IMR-90 (cell line): ENCODE measurements around the gene EID1. TPM values are rescaled to one million over a fixed set of nuclear protein-coding genes. Genes with fewer than 3 reads are reported as not detected.

Source experiments
- ATAC-seq: fragments of 200-7000 bp; cut with Tn5 transposase; 2 replicates; pipeline ENCODE4 v1.9.1; 2020; ENCODE audit warnings: low read depth, mild to moderate bottlenecking, moderate library complexity
- BruUV-seq: library from RNA; stranded (reverse); fragments of 400-500 nt; replicated peaks from 2 replicates; lab custom pipeline; 2021; lab: Mats Ljungman, UMichigan
- CTCF ChIA-PET: fragments of 300-600 bp; formaldehyde crosslinking; extraction: SDS; loops from one replicate; lab custom pipeline; 2021; ENCODE audit warnings: antibody characterized with exemption; lab: Yijun Ruan, JAX
- POLR2A ChIA-PET: fragments of 300-600 bp; sonication (Branson Sonifier 250); formaldehyde crosslinking; loops from one replicate; lab custom pipeline; 2022; ENCODE audit warnings: antibody characterized with exemption; ENCODE audit not compliant: unreplicated experiment; lab: Charles Lee
- DNase-seq: peaks from one replicate; pipeline ENCODE4 v3.0.0; 2013
- H2AFZ ChIP-seq: replicated peaks from 2 replicates; pipeline ENCODE3; 2013; ENCODE audit warnings: low read length, mild to moderate bottlenecking; ENCODE audit not compliant: poor library complexity
- H2AK5ac ChIP-seq: 2 replicates; pipeline ENCODE4 v1.6.1; 2013; ENCODE audit warnings: low read depth, low read length, inconsistent platforms
- H2AK9ac ChIP-seq: replicated peaks from 2 replicates; pipeline ENCODE3; 2013; ENCODE audit warnings: mild to moderate bottlenecking, low read depth, low read length, moderate library complexity; ENCODE audit not compliant: poor library complexity
- H2BK120ac ChIP-seq: 2 replicates; pipeline ENCODE4 v1.6.1; 2013; ENCODE audit warnings: low read depth, low read length, inconsistent platforms
- H2BK15ac ChIP-seq: 3 replicates; pipeline ENCODE4 v1.6.1; 2013; ENCODE audit warnings: low read depth, low read length, inconsistent platforms
- H2BK20ac ChIP-seq: 2 replicates; pipeline ENCODE4 v1.6.1; 2013; ENCODE audit warnings: low read depth, mild to moderate bottlenecking, inconsistent platforms, low read length, moderate library complexity
- H2BK5ac ChIP-seq: 2 replicates; pipeline ENCODE4 v1.6.1; 2013; ENCODE audit warnings: mild to moderate bottlenecking, low read depth, low read length, inconsistent platforms; ENCODE audit not compliant: poor library complexity, severe bottlenecking
- H3K14ac ChIP-seq: replicated peaks from 2 replicates; pipeline ENCODE4 v1.6.1; 2013; ENCODE audit warnings: low read depth, low read length, inconsistent platforms
- H3K18ac ChIP-seq: 2 replicates; pipeline ENCODE4 v1.6.1; 2013; ENCODE audit warnings: low read depth, low read length, control low read depth
- H3K23ac ChIP-seq: 2 replicates; pipeline ENCODE4 v1.6.1; 2013; ENCODE audit warnings: low read depth, low read length, inconsistent platforms
- H3K27ac ChIP-seq: 2 replicates; pipeline ENCODE4 v1.5.1; 2013; ENCODE audit warnings: mild to moderate bottlenecking, control low read depth, low read length; ENCODE audit not compliant: insufficient read depth
- H3K27me3 ChIP-seq: 2 replicates; pipeline ENCODE4 v1.6.1; 2013; ENCODE audit warnings: low read length; ENCODE audit not compliant: control insufficient read depth, insufficient read depth
- H3K36me3 ChIP-seq: 2 replicates; pipeline ENCODE4 v1.6.1; 2013; ENCODE audit warnings: low read length, mixed read lengths; ENCODE audit not compliant: control insufficient read depth, insufficient read depth
- H3K4ac ChIP-seq: 2 replicates; pipeline ENCODE4 v1.6.1; 2013; ENCODE audit warnings: low read depth, low read length, inconsistent platforms
- H3K4me1 ChIP-seq: 2 replicates; pipeline ENCODE4 v1.6.1; 2013; ENCODE audit warnings: low read length, mixed read lengths; ENCODE audit not compliant: control insufficient read depth, insufficient read depth
- H3K4me2 ChIP-seq: 2 replicates; pipeline ENCODE4 v1.6.1; 2013; ENCODE audit warnings: low read depth, mild to moderate bottlenecking, control low read depth, low read length, moderate library complexity
- H3K4me3 ChIP-seq: 2 replicates; pipeline ENCODE4 v1.5.1; 2013; ENCODE audit warnings: low read depth, mild to moderate bottlenecking, control low read depth, low read length, moderate library complexity; ENCODE audit not compliant: insufficient read depth
- H3K56ac ChIP-seq: 2 replicates; pipeline ENCODE4 v1.6.1; 2013; ENCODE audit warnings: low read length, inconsistent platforms; ENCODE audit not compliant: insufficient read depth; ENCODE audit errors: extremely low read depth
- H3K79me1 ChIP-seq, 2 experiments: 2 replicates each; pipeline ENCODE4 v1.6.1; 2013; ENCODE audit warnings: low read length in 2 of 2, inconsistent platforms in 1 of 2, low read depth in 1 of 2
- H3K9ac ChIP-seq: 2 replicates; pipeline ENCODE4 v1.6.1; 2013; ENCODE audit warnings: low read depth, low read length, control low read depth
- H3K9me1 ChIP-seq: 2 replicates; pipeline ENCODE4 v1.6.1; 2013; ENCODE audit warnings: low read length, inconsistent platforms; ENCODE audit not compliant: insufficient read depth
- H3K9me3 ChIP-seq: 2 replicates; pipeline ENCODE4 v1.6.1; 2013; ENCODE audit warnings: low read length; ENCODE audit not compliant: control insufficient read depth, insufficient read depth
- H4K20me1 ChIP-seq: 2 replicates; pipeline ENCODE4 v1.6.1; 2013; ENCODE audit warnings: low read length, inconsistent platforms; ENCODE audit not compliant: insufficient read depth
- H4K5ac ChIP-seq: 2 replicates; pipeline ENCODE4 v1.6.1; 2013; ENCODE audit warnings: mild to moderate bottlenecking, low read depth, low read length, control low read depth
- H4K8ac ChIP-seq, 2 experiments: 2 replicates each; pipeline ENCODE4 v1.6.1; 2013; ENCODE audit warnings: low read depth in 2 of 2, low read length in 2 of 2, control low read depth in 1 of 2, inconsistent platforms in 1 of 2
- H4K91ac ChIP-seq: 2 replicates; pipeline ENCODE4 v1.6.1; 2013; ENCODE audit warnings: low read depth, low read length, inconsistent platforms; ENCODE audit not compliant: insufficient read depth
- BHLHE40 ChIP-seq: fragments of 150-350 bp; IDR thresholded peaks from 2 replicates; pipeline ENCODE4 v1.6.1; 2016; ENCODE audit warnings: mild to moderate bottlenecking, low read depth, low read length
- CEBPB ChIP-seq: IDR thresholded peaks from 2 replicates; pipeline ENCODE4 v1.6.1; 2012; ENCODE audit warnings: low read depth, low read length, improper control_type of control experiment
- CHD1 ChIP-seq: IDR thresholded peaks from 2 replicates; pipeline ENCODE4 v1.6.1; 2012; ENCODE audit warnings: low read depth, low read length, improper control_type of control experiment
- CTCF ChIP-seq: conservative IDR thresholded peaks from 2 replicates; pipeline ENCODE4 v1.5.1; 2012; ENCODE audit warnings: mild to moderate bottlenecking, low read depth, low read length, improper control_type of control experiment
- ELK1 ChIP-seq: fragments of 150-350 bp; IDR thresholded peaks from 2 replicates; pipeline ENCODE4 v1.6.1; 2016; ENCODE audit warnings: low read depth, mild to moderate bottlenecking, low read length, moderate library complexity, borderline replicate concordance
- FOS ChIP-seq: fragments of 150-350 bp; IDR thresholded peaks from 2 replicates; pipeline ENCODE4 v1.6.1; 2016; ENCODE audit warnings: low read depth, low read length
- MAFK ChIP-seq: IDR thresholded peaks from 2 replicates; pipeline ENCODE4 v1.6.1; 2012; ENCODE audit warnings: low read depth, low read length, improper control_type of control experiment
- MAZ ChIP-seq: IDR thresholded peaks from 2 replicates; pipeline ENCODE4 v1.6.1; 2012; ENCODE audit warnings: low read depth, mild to moderate bottlenecking, low read length, improper control_type of control experiment, moderate library complexity, borderline replicate concordance
- MXI1 ChIP-seq: IDR thresholded peaks from 2 replicates; pipeline ENCODE4 v1.6.1; 2012; ENCODE audit warnings: low read depth, mild to moderate bottlenecking, low read length, moderate library complexity, borderline replicate concordance
- NFE2L2 ChIP-seq: fragments of 150-350 bp; IDR thresholded peaks from 2 replicates; pipeline ENCODE4 v1.6.1; 2016; ENCODE audit warnings: low read depth, mild to moderate bottlenecking, low read length
- POLR2A ChIP-seq: IDR thresholded peaks from 2 replicates; pipeline ENCODE4 v1.6.1; 2012; ENCODE audit warnings: mild to moderate bottlenecking, low read depth, low read length
- RAD21 ChIP-seq: IDR thresholded peaks from 2 replicates; pipeline ENCODE4 v1.6.1; 2012; ENCODE audit warnings: low read length, improper control_type of control experiment
- RCOR1 ChIP-seq: IDR thresholded peaks from 2 replicates; pipeline ENCODE4 v1.6.1; 2012; ENCODE audit warnings: mild to moderate bottlenecking, low read length, improper control_type of control experiment; ENCODE audit not compliant: insufficient replicate concordance
- RFX5 ChIP-seq: IDR thresholded peaks from 2 replicates; pipeline ENCODE4 v1.8.0; 2012; ENCODE audit warnings: low read depth, mild to moderate bottlenecking, low read length, moderate library complexity
- SMC3 ChIP-seq: fragments of 150-350 bp; IDR thresholded peaks from 2 replicates; pipeline ENCODE4 v1.6.1; 2016; ENCODE audit warnings: low read depth, mild to moderate bottlenecking, antibody characterized with exemption, low read length, moderate library complexity
- WGBS, 2 experiments: methylation state at CpG; one replicate each; pipeline versions ENCODE4 v1.1.5 to v1.1.7; 2013; ENCODE audit warnings: missing lambda C conversion rate in 2 of 2; ENCODE audit not compliant: insufficient read length in 1 of 2; ENCODE audit errors: extremely low coverage in 2 of 2; 5-methylcytosine and 5-hydroxymethylcytosine counted together
- dilution Hi-C: fragments of 300-500 bp; cut with HindIII; formaldehyde crosslinking; loops from one replicate; pipeline ENCODE4 v1.14.3; 2018; ENCODE audit warnings: low sequenced_read_pairs; ENCODE audit not compliant: unreplicated experiment
- in situ Hi-C: fragments of 300-500 bp; cut with MboI; formaldehyde crosslinking; loops from 3 replicates; pipeline ENCODE4 v1.14.3; 2019; ENCODE audit warnings: low sequenced_read_pairs, inconsistent platforms, mixed read lengths
- intact Hi-C: fragments of 100-400 bp; cut with micrococcal nuclease; formaldehyde crosslinking; loops from 2 replicates; pipeline ENCODE4 v1.10.0; 2022
- polyA plus RNA-seq, 3 experiments: library from polyadenylated mRNA; depleted of rRNA; stranded (reverse); fragments of >200 nt; gene quantifications; 2 replicates each; pipeline ENCODE4 v1.2.3, GENCODE V29; 2012; ENCODE audit warnings: low replicate concordance in 1 of 3
- total RNA-seq: library from RNA; depleted of rRNA; stranded (reverse); fragments of >200 nt; gene quantifications from 2 replicates; pipeline ENCODE4 v1.2.3, GENCODE V29; 2012

Gene EID1
- total and polyA plus RNA-seq, 2 of the 4 experiments (the other 2 are of a cell fraction): 147 to 162 TPM

GRCh38 chr15:48862705-48863104 is 15.2 kb upstream of the EID1 start:
- intact Hi-C loops: loop anchor here (1.0 to 10.0 kb wide), 6 partner anchors 101 to 1452 kb away; partner anchors contain the start of gene SHC4
- Histone ChIP-seq H3K79me1 (peaks cover 3 to 21% of the 10 kb centered on the region in 2 experiments; a peak in 2 of 4 replicates), H3K9me3 (no peaks in the 10 kb centered on the region), H3K14ac (0 out of 2 replicates have a peak overlapping the region, but pooled peaks have one; percentile 10), H2AK9ac (no peak overlapping the region), H4K91ac (peak overlapping the region; percentile 58; the same call in 1 of the 2 replicates), H2BK15ac (peak overlapping the region; percentile 26; the same call in 2 of the 3 replicates), H3K36me3 (no peaks in the 10 kb centered on the region), H3K27ac (peak overlapping the region; percentile 1; the same call in 1 of the 2 replicates), H3K27me3 (no peaks in the 10 kb centered on the region), H2BK20ac (peak overlapping the region; percentile 71), H2BK5ac (peak overlapping the region; percentile 14), H2BK120ac (peak overlapping the region; percentile 50), H4K20me1 (no peaks in the 10 kb centered on the region), H3K4me2 (no peak overlapping the region), H3K56ac (no peak overlapping the region), H3K23ac (peak overlapping the region; percentile 4; the same call in 1 of the 2 replicates), H2AFZ (peak overlapping the region; percentile 29), H3K18ac (peak overlapping the region; percentile 36), H3K9me1 (peaks cover 12% of the 10 kb centered on the region), H4K8ac (peak overlapping the region; percentile 37 to 72), H4K5ac (peak overlapping the region; percentile 94), H3K9ac (0 out of 2 replicates have a peak overlapping the region, but pooled peaks have one; percentile 0), H3K4ac (peak overlapping the region; percentile 21), H2AK5ac (peak overlapping the region; percentile 54), H3K4me3 (no peak overlapping the region), H3K4me1 (peaks cover 27% of the 10 kb centered on the region)
- WGBS, 2 experiments: 100% methylated on average over 1 of the region's 1 CpG; no CpG with 5 or more reads in 1 of the 2 experiments
- dilution Hi-C loops: no loop called here
- BruUV-seq: no TSS peak
- ChIA-PET POLR2A (no interaction called here), CTCF (interaction anchor here (1.0 to 4.7 kb wide), 2 partner anchors 97 to 102 kb away, joined by 3 to 36 read pairs; partner anchors contain the start of gene SHC4)
- DNase-seq (no peak), ATAC-seq (no peak)
- in situ Hi-C loops: loop anchor here (10.0 to 25.0 kb wide), 3 partner anchors 362 to 1282 kb away; partner anchors contain the start of gene FGF7
- no peak for TF ChIP-seq NFE2L2
- no peak for TF ChIP-seq SMC3
- no peak for TF ChIP-seq CHD1
- no peak for TF ChIP-seq ELK1
- TF ChIP-seq FOS: no peak
- TF ChIP-seq RAD21: no peak
- no peak for TF ChIP-seq BHLHE40
- TF ChIP-seq MAFK: no peak
- no peak for TF ChIP-seq RFX5
- TF ChIP-seq MXI1: no peak
- TF ChIP-seq CEBPB: no peak
- no peak for TF ChIP-seq CTCF
- no peak for TF ChIP-seq RCOR1
- TF ChIP-seq POLR2A: no peak
- TF ChIP-seq MAZ: no peak
